T-helper 1 cell treated with Interleukin-12 subunit alpha and Interleukin-12 subunit beta and Interleukin-4 antibody, amounts not matched to agents 30 ng/mL and 1 ng/mL, for 36 hours (primary cell): ENCODE measurements around the gene TUBGCP4. TPM values are rescaled to one million over a fixed set of nuclear protein-coding genes. Genes with fewer than 3 reads are reported as not detected.

Source experiments
- total RNA-seq: library from RNA; stranded (reverse); gene quantifications from 2 replicates; pipeline ENCODE4 v1.2.3, GENCODE V29; 2022

TUBGCP4 gene
- total RNA-seq, 1 donor from 2014 or later = 34.2 TPM

Other genes starting within 250 kb of the TUBGCP4 start
- gene TMEM62, start 237.5 kb upstream of the TUBGCP4 start, total RNA-seq = 20.5 and 24.8 TPM in 2 replicates
- 71.9 and 77.8 TPM in 2 replicates for gene CCNDBP1, start 185.7 kb upstream of the TUBGCP4 start, total RNA-seq
- not detected in 2 replicates for gene EPB42, start 150.1 kb upstream of the TUBGCP4 start, total RNA-seq
- 0.20 and 0.39 TPM in 2 replicates for gene TGM5, start 104.2 kb upstream of the TUBGCP4 start, total RNA-seq
- gene TGM7, start 68.8 kb upstream of the TUBGCP4 start, total RNA-seq = not detected in 2 replicates
- gene LCMT2, start 40.5 kb upstream of the TUBGCP4 start, total RNA-seq = 10.5 and 10.6 TPM in 2 replicates
- 32.6 and 34.6 TPM in 2 replicates for gene ZSCAN29, start 58 bp upstream of the TUBGCP4 start, total RNA-seq
- gene TP53BP1, start 122.1 kb downstream of the TUBGCP4 start, total RNA-seq = 32.0 and 35.5 TPM in 2 replicates
- gene MAP1A, start 146.5 kb downstream of the TUBGCP4 start, total RNA-seq = 14.6 and 15.0 TPM in 2 replicates
- gene PPIP5K1, start 219.1 kb downstream of the TUBGCP4 start, total RNA-seq = 45.8 and 50.2 TPM in 2 replicates
- 0.20 and 0.32 TPM in 2 replicates for gene CKMT1B, start 222.9 kb downstream of the TUBGCP4 start, total RNA-seq
- gene STRC, start 247.7 kb downstream of the TUBGCP4 start, total RNA-seq = 0.44 and 0.46 TPM in 2 replicates